T47D (cell line): ENCODE measurements around the gene CAMK2B.

Source experiments
- DNase-seq, 2 experiments: peaks; one replicate each; pipeline versions ENCODE4 v3.0.0 to v3.0.0-alpha.2; 2011 to 2012; ENCODE audit warnings: low read depth in 1 of 2, low spot score in 1 of 2
- JUND ChIP-seq: IDR thresholded peaks from 2 replicates; pipeline ENCODE4 v1.6.1; 2012; ENCODE audit warnings: low read depth
- in situ Hi-C: cut with HindIII; loops from 2 replicates; pipeline ENCODE4 v1.10.0; 2016; ENCODE audit warnings: low sequenced_read_pairs, low pct_unique_long_range_greater_than_20kb

CAMK2B gene

GRCh38 chr7:44293561-44294324 lies 31.7 kb downstream of the CAMK2B start:
- in situ Hi-C loops: no loop called here
- no peak for TF ChIP-seq JUND
- peak in 1 of 2 experiments; percentile 29 for DNase-seq

GRCh38 chr7:44292876-44293560 lies 32.4 kb downstream of the CAMK2B start:
- no peak for TF ChIP-seq JUND
- no peak for DNase-seq
- in situ Hi-C loops: no loop called here

- TF ChIP-seq JUND: no peak
- DNase-seq: no peak
- in situ Hi-C loops: no loop called here
Measured at GRCh38 chr7:44292420-44292817, 33.0 kb downstream of the CAMK2B start.

GRCh38 chr7:44291733-44292419 lies 33.5 kb downstream of the CAMK2B start:
- DNase-seq: no peak
- in situ Hi-C loops: no loop called here
- TF ChIP-seq JUND: no peak

- no peak for DNase-seq
- in situ Hi-C loops: no loop called here
- no peak for TF ChIP-seq JUND
Measured at GRCh38 chr7:44291066-44291732, 34.2 kb downstream of the CAMK2B start.

- in situ Hi-C loops: no loop called here
- no peak for TF ChIP-seq JUND
- no peak for DNase-seq
Measured at GRCh38 chr7:44290252-44290620, 35.2 kb downstream of the CAMK2B start.

GRCh38 chr7:44289341-44290251 lies 35.8 kb downstream of the CAMK2B start:
- no peak for TF ChIP-seq JUND
- in situ Hi-C loops: no loop called here
- DNase-seq: no peak

GRCh38 chr7:44288811-44289340 lies 36.5 kb downstream of the CAMK2B start:
- no peak for DNase-seq
- TF ChIP-seq JUND: no peak
- in situ Hi-C loops: no loop called here

- no peak for DNase-seq
- in situ Hi-C loops: no loop called here
- no peak for TF ChIP-seq JUND
Measured at GRCh38 chr7:44288381-44288685, 37.1 kb downstream of the CAMK2B start.

GRCh38 chr7:44287488-44288380 lies 37.7 kb downstream of the CAMK2B start:
- TF ChIP-seq JUND: no peak
- DNase-seq: no peak
- in situ Hi-C loops: no loop called here

GRCh38 chr7:44286618-44287487 lies 38.5 kb downstream of the CAMK2B start:
- in situ Hi-C loops: no loop called here
- no peak for DNase-seq
- no peak for TF ChIP-seq JUND
